NB4 (cell line): ENCODE measurements around the gene NXPH2.

Experiments used
- POLR2A ChIP-seq: IDR thresholded peaks from 2 replicates; pipeline ENCODE4 v1.6.1; 2011; ENCODE audit warnings: mild to moderate bottlenecking; ENCODE audit not compliant: insufficient read length; ENCODE audit errors: extremely low read depth
- TF ChIP-seq, protein P1 (sequence below): IDR thresholded peaks from one replicate; pipeline ENCODE4 v1.5.1; 2012; ENCODE audit warnings: low read depth, low read length
- TF ChIP-seq, protein P2 (sequence below): IDR thresholded peaks from 2 replicates; pipeline ENCODE4 v1.6.1; 2011; ENCODE audit warnings: low read depth, low read length

DNA sequence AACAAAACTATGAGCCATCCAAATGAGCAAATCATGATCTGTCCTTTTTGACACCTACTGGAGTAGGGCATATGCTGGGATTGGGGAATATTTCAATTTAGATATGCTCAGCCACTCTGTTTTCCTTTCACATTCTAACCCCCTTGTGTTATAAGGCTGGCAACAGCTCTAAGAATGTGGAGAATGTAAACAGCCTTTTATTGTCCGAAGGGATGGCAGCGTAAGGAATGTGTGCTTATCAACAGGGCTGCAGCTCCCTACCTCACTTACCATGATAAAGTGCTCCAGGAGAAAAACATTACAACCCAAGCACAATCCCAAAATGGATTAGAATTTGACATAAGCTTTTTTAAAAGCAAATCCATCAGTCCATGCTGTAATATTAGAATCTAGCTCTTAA is 2.2 kb downstream of the NXPH2 start:
- TF ChIP-seq POLR2A, result no peak
- TF ChIP-seq, protein P1, sequence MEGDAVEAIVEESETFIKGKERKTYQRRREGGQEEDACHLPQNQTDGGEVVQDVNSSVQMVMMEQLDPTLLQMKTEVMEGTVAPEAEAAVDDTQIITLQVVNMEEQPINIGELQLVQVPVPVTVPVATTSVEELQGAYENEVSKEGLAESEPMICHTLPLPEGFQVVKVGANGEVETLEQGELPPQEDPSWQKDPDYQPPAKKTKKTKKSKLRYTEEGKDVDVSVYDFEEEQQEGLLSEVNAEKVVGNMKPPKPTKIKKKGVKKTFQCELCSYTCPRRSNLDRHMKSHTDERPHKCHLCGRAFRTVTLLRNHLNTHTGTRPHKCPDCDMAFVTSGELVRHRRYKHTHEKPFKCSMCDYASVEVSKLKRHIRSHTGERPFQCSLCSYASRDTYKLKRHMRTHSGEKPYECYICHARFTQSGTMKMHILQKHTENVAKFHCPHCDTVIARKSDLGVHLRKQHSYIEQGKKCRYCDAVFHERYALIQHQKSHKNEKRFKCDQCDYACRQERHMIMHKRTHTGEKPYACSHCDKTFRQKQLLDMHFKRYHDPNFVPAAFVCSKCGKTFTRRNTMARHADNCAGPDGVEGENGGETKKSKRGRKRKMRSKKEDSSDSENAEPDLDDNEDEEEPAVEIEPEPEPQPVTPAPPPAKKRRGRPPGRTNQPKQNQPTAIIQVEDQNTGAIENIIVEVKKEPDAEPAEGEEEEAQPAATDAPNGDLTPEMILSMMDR, result no peak
- TF ChIP-seq, protein P2, sequence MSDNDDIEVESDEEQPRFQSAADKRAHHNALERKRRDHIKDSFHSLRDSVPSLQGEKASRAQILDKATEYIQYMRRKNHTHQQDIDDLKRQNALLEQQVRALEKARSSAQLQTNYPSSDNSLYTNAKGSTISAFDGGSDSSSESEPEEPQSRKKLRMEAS, result no peak
